B cell (primary cell): ENCODE data around the gene ADAM17. TPM values are rescaled to one million over a fixed set of nuclear protein-coding genes. Genes with fewer than 3 reads are reported as not detected.
"Not testable (repeated sequence)": the region's sequence is repeated elsewhere in the genome, so short reads cannot be mapped to it uniquely, and the experiment has no call there.

Source experiments
- ATAC-seq: fragments of 200-7000 bp; cut with Tn5 transposase; one replicate; pipeline ENCODE4 v1.10.0; 2021; ENCODE audit warnings: low read depth, mild to moderate bottlenecking, moderate number of reproducible peaks, moderate library complexity
- CTCF ChIA-PET: fragments of 350-600 bp; sonication (Branson Sonifier 250); formaldehyde crosslinking; loops from one replicate; lab custom pipeline; 2021; ENCODE audit warnings: antibody characterized with exemption, inconsistent platforms; lab: Charles Lee
- POLR2A ChIA-PET: fragments of 350-600 bp; sonication (Branson Sonifier 250); formaldehyde crosslinking; loops from one replicate; lab custom pipeline; 2021; ENCODE audit warnings: antibody characterized with exemption; lab: Charles Lee
- DNase-seq: peaks from one replicate; pipeline ENCODE4 v3.0.0; 2013
- H2AFZ ChIP-seq: 2 replicates; pipeline ENCODE4 v1.6.1; 2012; ENCODE audit warnings: mild to moderate bottlenecking, low read depth, low read length; ENCODE audit not compliant: insufficient read depth, poor library complexity, severe bottlenecking
- H3K27ac ChIP-seq, 2 donors: 1 replicate in 1 of 2; 2 replicates in 1 of 2; pipeline ENCODE4 v1.5.1; 2012 to 2013; ENCODE audit warnings: low read length in 2 of 2, mild to moderate bottlenecking in 2 of 2, moderate library complexity in 1 of 2
- H3K27me3 ChIP-seq, 4 experiments: fragments of 200-600 bp in 1 of 4; sonication (generic) in 1 of 4; replicated peaks in 1 of 4; 1 replicate in 2 of 4; 2 replicates in 2 of 4; pipeline versions ENCODE4 v1.6.1 to v1.7.0; 2013 to 2016; ENCODE audit warnings: low read length in 3 of 4, mild to moderate bottlenecking in 2 of 4, mixed read lengths in 1 of 4, moderate library complexity in 1 of 4; ENCODE audit not compliant: insufficient read depth in 4 of 4, control insufficient read depth in 3 of 4; ENCODE audit errors: control extremely low read depth in 1 of 4
- H3K36me3 ChIP-seq, 2 experiments: replicated peaks in 1 of 2; 1 replicate in 1 of 2; 2 replicates in 1 of 2; pipeline versions ENCODE4 v1.6.1 to v1.7.1; 2013; ENCODE audit warnings: low read length in 1 of 2; ENCODE audit not compliant: insufficient read depth in 2 of 2, control insufficient read depth in 1 of 2; ENCODE audit errors: control extremely low read depth in 1 of 2, extremely low read depth in 1 of 2
- H3K4me1 ChIP-seq, 2 donors: fragments of 200-600 bp in 1 of 2; sonication (generic) in 1 of 2; 1 replicate in 1 of 2; 2 replicates in 1 of 2; pipeline versions ENCODE4 v1.5.1 to v1.6.1; 2013 to 2017; ENCODE audit warnings: low read length in 2 of 2; ENCODE audit not compliant: control insufficient read depth in 2 of 2, insufficient read depth in 2 of 2
- H3K4me2 ChIP-seq: replicated peaks from 2 replicates; pipeline ENCODE3; 2012; ENCODE audit warnings: mild to moderate bottlenecking, low read depth, low read length; ENCODE audit not compliant: poor library complexity, severe bottlenecking
- H3K4me3 ChIP-seq, 5 experiments: fragments of 200-600 bp in 1 of 5; sonication (generic) in 1 of 5; 1 replicate in 3 of 5; 2 replicates in 2 of 5; pipeline versions ENCODE4 v1.5.1 to v1.7.0; 2011 to 2016; ENCODE audit warnings: low read length in 4 of 5, mild to moderate bottlenecking in 4 of 5, low read depth in 2 of 5, control low read depth in 1 of 5, moderate library complexity in 1 of 5; ENCODE audit not compliant: insufficient read depth in 1 of 5; ENCODE audit errors: control extremely low read depth in 1 of 5, extremely low read depth in 1 of 5
- H3K79me2 ChIP-seq: fragments of 200-600 bp; sonication (generic); one replicate; pipeline ENCODE4 v1.6.0; 2016; ENCODE audit warnings: low read length; ENCODE audit not compliant: control insufficient read depth, insufficient read depth
- H3K9ac ChIP-seq: fragments of 200-600 bp; sonication (generic); 2 replicates; pipeline ENCODE4 v1.6.1; 2017; ENCODE audit warnings: mild to moderate bottlenecking, low read length, moderate library complexity
- H3K9me3 ChIP-seq, 3 donors: one replicate each; pipeline versions ENCODE4 v1.6.1 to v1.7.1; 2013; ENCODE audit warnings: low read length in 2 of 3; ENCODE audit not compliant: control insufficient read depth in 2 of 3, insufficient read depth in 1 of 3; ENCODE audit errors: control extremely low read depth in 1 of 3
- H4K20me1 ChIP-seq: 2 replicates; pipeline ENCODE4 v1.6.0; 2012; ENCODE audit warnings: mild to moderate bottlenecking, low read length; ENCODE audit not compliant: insufficient read depth, control insufficient read depth, poor library complexity, severe bottlenecking
- H3K27ac Mint-ChIP-seq: one replicate; pipeline ENCODE4 v1.8.0; 2021; ENCODE audit warnings: mixed read lengths
- H3K27me3 Mint-ChIP-seq: one replicate; pipeline ENCODE4 v1.8.0; 2021; ENCODE audit warnings: mixed read lengths
- H3K4me1 Mint-ChIP-seq: one replicate; pipeline ENCODE4 v1.8.0; 2021; ENCODE audit warnings: mixed read lengths
- H3K4me3 Mint-ChIP-seq: one replicate; pipeline ENCODE4 v1.8.0; 2021; ENCODE audit warnings: mixed read lengths
- H3K9me3 Mint-ChIP-seq: one replicate; pipeline ENCODE4 v1.8.0; 2022; ENCODE audit warnings: mixed read lengths; ENCODE audit not compliant: insufficient read depth
- EZH2 ChIP-seq: IDR thresholded peaks from 2 replicates; pipeline ENCODE4 v1.6.1; 2012; ENCODE audit warnings: borderline replicate concordance, low read depth, mild to moderate bottlenecking, moderate library complexity, low read length; ENCODE audit not compliant: insufficient read depth, poor library complexity, severe bottlenecking
- WGBS: methylation state at CpG from one replicate; pipeline ENCODE4 v1.1.5; 2013; ENCODE audit warnings: missing lambda C conversion rate; ENCODE audit not compliant: insufficient coverage; 5-methylcytosine and 5-hydroxymethylcytosine counted together
- intact Hi-C: fragments of 100-400 bp; cut with micrococcal nuclease; formaldehyde crosslinking; loops from one replicate; pipeline ENCODE4 v1.10.0; 2022
- polyA plus RNA-seq: library from polyadenylated mRNA; depleted of rRNA; stranded (reverse); fragments of >200 nt; gene quantifications from 2 replicates; pipeline ENCODE4 v1.2.3, GENCODE V29; 2012
- total RNA-seq, 2 donors: library from RNA; stranded (reverse); fragments of 120-200 nt in 1 of 2; gene quantifications; 1 replicate in 1 of 2; 2 replicates in 1 of 2; pipeline versions ENCODE4 v1.2.3 to v1.2.4, GENCODE V29; 2013 to 2022
- TF ChIP-seq, protein P1 (sequence below): fragments of 200-600 bp; IDR thresholded peaks from one replicate; pipeline ENCODE4 v1.8.0; 2022; ENCODE audit warnings: antibody characterized with exemption, mild to moderate bottlenecking

Gene ADAM17
- total and polyA plus RNA-seq, 2 donors (not counting 1 experiment from before 2014, with no cell fraction given): 13.9 to 57.8 TPM

DNA sequence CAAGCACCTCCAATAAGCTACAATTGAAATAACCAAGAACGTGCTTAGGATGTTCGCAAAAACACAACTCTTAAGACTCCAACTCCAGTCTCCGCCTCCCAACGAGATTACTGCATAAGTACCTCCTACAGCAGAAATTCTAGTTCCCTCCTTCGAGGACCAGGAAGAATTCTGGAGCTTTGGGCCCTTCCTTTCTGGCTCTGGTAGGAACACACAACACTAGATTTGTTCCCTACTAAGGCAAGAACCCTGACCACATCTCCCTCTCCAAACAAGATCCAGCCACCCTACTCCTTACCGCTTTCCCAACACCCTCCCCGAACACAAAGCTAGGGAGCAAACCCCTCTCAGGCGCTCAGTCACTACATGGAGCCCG is 721 bp downstream of the ADAM17 start:
- peaks cover 50% of the 10 kb centered on the region for H3K4me1 Mint-ChIP-seq
- peak overlapping the region; percentile 98 for H3K4me3 Mint-ChIP-seq
- 0% methylated on average over 9 of the region's 9 CpGs for WGBS
- Histone ChIP-seq H3K4me3 (peak overlapping the region; percentile 62 to 99 (median 98)), H3K36me3 (no peaks in the 10 kb centered on the region), H2AFZ (peak overlapping the region; percentile 88), H3K27ac (peak overlapping the region; percentile 92 to 93), H3K9me3 (no peaks in the 10 kb centered on the region), H3K27me3 (no peaks in the 10 kb centered on the region), H3K4me2 (peak overlapping the region; percentile 87), H4K20me1 (no peaks in the 10 kb centered on the region), H3K79me2 (peaks cover 65% of the 10 kb centered on the region), H3K4me1 (peaks cover 47 to 50% of the 10 kb centered on the region in 2 donors), H3K9ac (peak overlapping the region; percentile 91)
- ATAC-seq (no peak), DNase-seq (peak; percentile 58)
- intact Hi-C loops: loop anchor here (1.0 to 10.0 kb wide), 8 partner anchors 8 to 1190 kb away; partner anchors contain the start of genes IAH1, KLF11, ODC1 and TAF1B
- H3K27ac Mint-ChIP-seq: peak overlapping the region; percentile 99
- no peaks in the 10 kb centered on the region for H3K27me3 Mint-ChIP-seq
- H3K9me3 Mint-ChIP-seq: no peaks in the 10 kb centered on the region
- ChIA-PET CTCF (interaction anchor here (0.8 to 2.3 kb wide), 5 partner anchors 9 to 79 kb away, joined by 3 to 8 read pairs (median 8); no protein-coding TSS in a partner anchor), POLR2A (interaction anchor here (1.8 to 2.5 kb wide), 4 partner anchors 16 to 131 kb away, joined by 6 to 25 read pairs (median 10); partner anchors contain the start of genes CPSF3, ITGB1BP1 and YWHAQ)
- TF ChIP-seq EZH2: no peak

DNA sequence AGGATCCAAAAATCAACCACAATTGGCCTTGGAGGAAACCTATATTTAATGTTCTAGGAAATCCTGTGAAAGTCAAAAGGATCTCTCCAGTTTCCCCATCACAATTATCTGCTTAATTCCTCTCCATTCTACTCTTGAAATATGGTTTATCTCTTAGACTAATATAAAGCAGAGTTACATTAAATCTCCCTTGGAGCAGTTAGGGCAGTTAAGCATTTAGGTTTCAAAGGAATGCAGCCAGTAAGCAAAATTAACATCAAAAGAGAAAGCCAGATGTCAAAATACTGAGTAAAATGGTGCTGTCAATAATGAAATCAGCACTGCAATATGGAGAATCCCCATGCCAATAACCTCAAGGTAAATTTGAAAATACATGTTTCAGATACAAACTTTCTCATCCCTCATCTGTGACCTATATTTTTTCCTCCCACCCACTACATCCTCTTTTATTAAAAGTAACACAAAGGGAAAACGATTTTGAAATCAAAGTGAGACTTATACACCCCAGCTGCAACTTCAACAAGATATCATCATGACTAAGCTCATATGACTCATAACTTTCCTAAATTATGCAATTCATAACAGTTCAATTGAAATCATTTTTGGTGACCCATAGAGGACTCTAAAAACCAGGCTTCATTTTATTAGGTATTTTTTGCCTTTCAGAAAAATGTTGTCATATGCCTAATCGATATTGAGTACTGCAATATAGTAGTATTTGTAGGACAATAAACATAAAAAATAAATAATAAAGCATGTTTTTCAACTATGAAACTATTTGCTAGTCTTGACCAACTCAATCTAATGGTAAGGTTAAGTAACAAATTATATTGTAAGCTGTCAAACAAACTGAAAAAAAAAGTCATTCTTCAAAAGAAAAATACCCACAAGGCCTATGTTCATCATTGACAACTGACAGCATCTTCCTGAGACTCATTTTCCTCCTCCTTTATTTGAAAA is 3.1 kb downstream of the ADAM17 start:
- peak overlapping the region; percentile 28 to 86 for H3K27ac ChIP-seq
- peaks cover 66% of the 10 kb centered on the region for H3K4me1 Mint-ChIP-seq
- intact Hi-C loops: loop anchor here (10.0 kb wide), 1 partner anchor 1192 kb away; no protein-coding TSS in a partner anchor
- H3K9me3 Mint-ChIP-seq: no peaks in the 10 kb centered on the region
- H2AFZ ChIP-seq: no peak overlapping the region
- no CpG with 5 or more reads among the region's 2 CpGs for WGBS
- H3K27ac Mint-ChIP-seq: peak overlapping the region; percentile 82
- peaks cover 68 to 70% of the 10 kb centered on the region in 2 donors for H3K4me1 ChIP-seq
- no peak for TF ChIP-seq EZH2
- TF ChIP-seq, protein P1, sequence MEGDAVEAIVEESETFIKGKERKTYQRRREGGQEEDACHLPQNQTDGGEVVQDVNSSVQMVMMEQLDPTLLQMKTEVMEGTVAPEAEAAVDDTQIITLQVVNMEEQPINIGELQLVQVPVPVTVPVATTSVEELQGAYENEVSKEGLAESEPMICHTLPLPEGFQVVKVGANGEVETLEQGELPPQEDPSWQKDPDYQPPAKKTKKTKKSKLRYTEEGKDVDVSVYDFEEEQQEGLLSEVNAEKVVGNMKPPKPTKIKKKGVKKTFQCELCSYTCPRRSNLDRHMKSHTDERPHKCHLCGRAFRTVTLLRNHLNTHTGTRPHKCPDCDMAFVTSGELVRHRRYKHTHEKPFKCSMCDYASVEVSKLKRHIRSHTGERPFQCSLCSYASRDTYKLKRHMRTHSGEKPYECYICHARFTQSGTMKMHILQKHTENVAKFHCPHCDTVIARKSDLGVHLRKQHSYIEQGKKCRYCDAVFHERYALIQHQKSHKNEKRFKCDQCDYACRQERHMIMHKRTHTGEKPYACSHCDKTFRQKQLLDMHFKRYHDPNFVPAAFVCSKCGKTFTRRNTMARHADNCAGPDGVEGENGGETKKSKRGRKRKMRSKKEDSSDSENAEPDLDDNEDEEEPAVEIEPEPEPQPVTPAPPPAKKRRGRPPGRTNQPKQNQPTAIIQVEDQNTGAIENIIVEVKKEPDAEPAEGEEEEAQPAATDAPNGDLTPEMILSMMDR: no peak
- POLR2A ChIA-PET: no interaction called here
- CTCF ChIA-PET: interaction anchor here (0.6 kb wide), 1 partner anchor 88 kb away, joined by 3 read pairs; no protein-coding TSS in a partner anchor
- H3K36me3 ChIP-seq: no peaks in the 10 kb centered on the region
- H3K27me3 ChIP-seq: no peaks in the 10 kb centered on the region
- DNase-seq (no peak), ATAC-seq (no peak)
- H3K4me3 ChIP-seq: no peak overlapping the region
- no peaks in the 10 kb centered on the region for H3K27me3 Mint-ChIP-seq
- H3K4me3 Mint-ChIP-seq: peak overlapping the region; percentile 63
- peak overlapping the region; percentile 18 for H3K9ac ChIP-seq
- peak overlapping the region; percentile 78 for H3K4me2 ChIP-seq
- H3K9me3 ChIP-seq: no peaks in the 10 kb centered on the region
- no peaks in the 10 kb centered on the region for H4K20me1 ChIP-seq
- peaks cover 83% of the 10 kb centered on the region for H3K79me2 ChIP-seq

DNA sequence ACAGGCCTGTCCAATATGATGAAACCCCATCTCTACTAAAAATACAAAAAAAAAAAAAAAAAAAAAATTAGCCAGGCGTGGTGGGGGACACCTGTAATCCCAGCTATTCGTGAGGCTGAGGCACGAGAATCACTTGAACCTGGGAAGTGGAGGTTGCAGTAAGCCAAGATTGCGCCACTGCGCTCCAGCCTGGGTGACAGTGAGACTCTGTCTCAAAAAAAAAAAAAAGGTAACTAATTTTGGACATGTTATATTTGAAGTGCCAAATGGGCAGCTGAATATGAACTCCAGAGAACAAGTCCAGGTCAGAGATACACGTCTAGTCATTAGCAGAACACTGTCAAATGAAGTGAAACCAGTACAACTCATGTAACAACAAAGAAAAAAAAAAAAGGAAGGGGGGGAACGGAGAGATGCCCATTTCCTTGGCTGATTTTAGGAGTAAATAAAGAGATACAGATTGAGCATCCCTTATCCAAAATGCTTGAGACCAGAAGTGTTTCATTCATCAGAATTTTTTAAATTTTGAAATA is 4.7 kb downstream of the ADAM17 start:
- Histone ChIP-seq H3K9ac (peak overlapping the region; percentile 35), H3K4me2 (peak overlapping the region; percentile 78), H3K4me1 (peaks cover 69 to 77% of the 10 kb centered on the region in 2 donors), H3K4me3 (peak overlapping the region in 2 of 5 experiments; percentile 4 to 66), H3K27ac (peak overlapping the region; percentile 80 to 86), H3K79me2 (peaks cover 93% of the 10 kb centered on the region)
- H3K27me3 ChIP-seq, H4K20me1 ChIP-seq, ATAC-seq, H2AFZ ChIP-seq, H3K9me3 ChIP-seq, H3K9me3 Mint-ChIP-seq, H3K27me3 Mint-ChIP-seq, H3K36me3 ChIP-seq: not testable (repeated sequence)
- H3K4me3 Mint-ChIP-seq: peak overlapping the region; percentile 78
- peak; percentile 39 for DNase-seq
- peak overlapping the region; percentile 89 for H3K27ac Mint-ChIP-seq
- WGBS: 60% methylated on average over 3 of the region's 7 CpGs
- POLR2A ChIA-PET: interaction anchor here (0.6 to 0.7 kb wide), 5 partner anchors 10 to 875 kb away, joined by 3 to 8 read pairs (median 5); no protein-coding TSS in a partner anchor
- H3K4me1 Mint-ChIP-seq: peaks cover 68% of the 10 kb centered on the region
- CTCF ChIA-PET: interaction anchor here (0.7 kb wide), 1 partner anchor 19 kb away, joined by 5 read pairs; no protein-coding TSS in a partner anchor
- intact Hi-C loops: loop anchor here (10.0 kb wide), 1 partner anchor 1194 kb away; no protein-coding TSS in a partner anchor
